K562 (cell line): Measurements from ENCODE around the gene LCNL1. TPM values are rescaled to one million over a fixed set of nuclear protein-coding genes. Genes with fewer than 3 reads are reported as not detected.
A peak's percentile ranks its signal among the peaks of the same experiment; 100 is the strongest.

Source experiments
- ATAC-seq: fragments of 200-7000 bp; cut with Tn5 transposase; 3 replicates; pipeline ENCODE4 v1.9.1; 2020; ENCODE audit warnings: moderate library complexity
- BruUV-seq: library from RNA; stranded (reverse); fragments of 400-500 nt; replicated peaks from 2 replicates; lab custom pipeline; 2021; lab: Mats Ljungman, UMichigan
- CTCF ChIA-PET: fragments of 300-600 bp; formaldehyde crosslinking; extraction: SDS; loops from one replicate; lab custom pipeline; 2021; ENCODE audit warnings: low intra/inter-chr PET ratio; lab: Yijun Ruan, JAX
- POLR2A ChIA-PET: fragments of 300-600, 350-650 bp; sonication (Branson Sonifier 250); formaldehyde crosslinking; extraction: SDS; loops from one replicate; lab custom pipeline; 2021; ENCODE audit warnings: antibody characterized with exemption, inconsistent platforms; lab: Yijun Ruan, JAX
- DNase-seq, 4 experiments: peaks; one replicate each; pipeline versions ENCODE4 v3.0.0 to v3.0.0-alpha.2; 2011 to 2018; ENCODE audit warnings: low spot score in 3 of 4, mixed read lengths in 3 of 4; ENCODE audit errors: extremely low read depth in 1 of 4
- FAIRE-seq: peaks from 2 replicates; lab custom pipeline; 2011; peaks lifted over from hg19 to GRCh38; lab: Jason Lieb, UNC
- H2AFZ ChIP-seq: 2 replicates; pipeline ENCODE4 v1.6.0; 2011; ENCODE audit warnings: low read depth, low read length, control low read depth, inconsistent platforms
- H3K27ac ChIP-seq: fragments of 200-600 bp; 3 replicates; pipeline ENCODE4 v1.8.0; 2011; ENCODE audit warnings: low read depth, mild to moderate bottlenecking, control low read depth, inconsistent platforms, low read length, moderate library complexity, mixed read lengths; ENCODE audit errors: extremely low read depth
- H3K27me3 ChIP-seq, 2 experiments: fragments of 300-600 bp in 1 of 2; 2 replicates in 1 of 2; 3 replicates in 1 of 2; pipeline versions ENCODE4 v1.6.0 to v1.8.0; 2011; ENCODE audit warnings: inconsistent platforms in 2 of 2, low read length in 2 of 2, mild to moderate bottlenecking in 1 of 2, mixed read lengths in 1 of 2, moderate library complexity in 1 of 2; ENCODE audit not compliant: control insufficient read depth in 2 of 2, insufficient read depth in 2 of 2
- H3K36me3 ChIP-seq: fragments of 300-600 bp; 3 replicates; pipeline ENCODE4 v1.8.0; 2011; ENCODE audit warnings: mild to moderate bottlenecking, low read length, inconsistent platforms; ENCODE audit not compliant: control insufficient read depth, insufficient read depth
- H3K4me1 ChIP-seq, 2 experiments: fragments of 200-600 bp in 1 of 2; replicated peaks in 1 of 2; 2 replicates in 1 of 2; 3 replicates in 1 of 2; pipeline versions ENCODE4 v1.5.1 to v1.8.0; 2011; ENCODE audit warnings: inconsistent platforms in 2 of 2, low read length in 2 of 2, mild to moderate bottlenecking in 1 of 2, mixed read lengths in 1 of 2, moderate library complexity in 1 of 2; ENCODE audit not compliant: control insufficient read depth in 2 of 2, insufficient read depth in 2 of 2
- H3K4me2 ChIP-seq: 2 replicates; pipeline ENCODE4 v1.6.1; 2011; ENCODE audit warnings: low read length, control low read depth, inconsistent platforms, mixed read lengths; ENCODE audit not compliant: insufficient read depth
- H3K4me3 ChIP-seq: fragments of 200-600 bp; sonication (generic), shearing (Covaris generic); 2 replicates; pipeline ENCODE4 v1.5.1; 2016; ENCODE audit warnings: control low read depth, inconsistent platforms
- H3K79me2 ChIP-seq: fragments of 200-600 bp; 3 replicates; pipeline ENCODE4 v1.8.0; 2011; ENCODE audit warnings: low read length, inconsistent platforms; ENCODE audit not compliant: control insufficient read depth, insufficient read depth
- H3K9ac ChIP-seq, 2 experiments: 2 replicates each; pipeline versions ENCODE4 v1.6.0 to v1.6.1; 2011; ENCODE audit warnings: low read depth in 2 of 2, low read length in 2 of 2, control low read depth in 1 of 2, inconsistent platforms in 1 of 2, mild to moderate bottlenecking in 1 of 2, mixed read lengths in 1 of 2; ENCODE audit not compliant: insufficient read depth in 1 of 2
- H3K9me1 ChIP-seq: one replicate; pipeline ENCODE4 v1.6.0; 2011; ENCODE audit warnings: inconsistent platforms, mild to moderate bottlenecking, low read length, moderate library complexity; ENCODE audit not compliant: control insufficient read depth, insufficient read depth
- H3K9me3 ChIP-seq: replicated peaks from 2 replicates; pipeline ENCODE4 v1.5.1; 2011; ENCODE audit warnings: low read depth, low read length, inconsistent platforms; ENCODE audit not compliant: control insufficient read depth, insufficient read depth
- H4K20me1 ChIP-seq: replicated peaks from 2 replicates; pipeline ENCODE4 v1.6.1; 2011; ENCODE audit warnings: low read length, inconsistent platforms, mixed read lengths; ENCODE audit not compliant: control insufficient read depth, insufficient read depth
- E2F8 ChIP-seq: fragments of 450-650 bp; IDR thresholded peaks from 2 replicates; pipeline ENCODE4 v1.7.1; 2018; ENCODE audit warnings: mild to moderate bottlenecking, low read depth; ENCODE audit not compliant: partially characterized antibody
- ELK1 ChIP-seq: sonication (generic); formaldehyde crosslinking; IDR thresholded peaks from 2 replicates; pipeline ENCODE4 v1.8.1; 2022; ENCODE audit warnings: missing genetic modification reagents
- FIP1L1 ChIP-seq: fragments of 200-400 bp; formaldehyde crosslinking; IDR thresholded peaks from 2 replicates; pipeline ENCODE4 v1.6.1; 2018; ENCODE audit warnings: mild to moderate bottlenecking, low read depth, low read length; ENCODE audit not compliant: poor library complexity, severe bottlenecking
- FOXM1 ChIP-seq, 2 experiments: fragments of 450-650 bp in 1 of 2; sonication (generic) in 1 of 2; formaldehyde crosslinking in 1 of 2; IDR thresholded peaks; 2 replicates each; pipeline versions ENCODE4 v1.6.1 to v1.9.0; 2017 to 2022; ENCODE audit warnings: low read depth in 2 of 2, mild to moderate bottlenecking in 2 of 2, missing genetic modification reagents in 1 of 2, moderate library complexity in 1 of 2
- HOXB6 ChIP-seq: fragments of 250-450 bp; sonication (Bioruptor Pico); IDR thresholded peaks from 2 replicates; pipeline ENCODE4 v1.5.1; 2022; ENCODE audit warnings: mild to moderate bottlenecking, borderline replicate concordance
- ILK ChIP-seq: fragments of 450-650 bp; IDR thresholded peaks from 2 replicates; pipeline ENCODE4 v1.6.1; 2016; ENCODE audit warnings: missing genetic modification characterization, low read depth, mild to moderate bottlenecking, missing compliant biosample characterization, moderate library complexity, borderline replicate concordance
- NCOR1 ChIP-seq: fragments of 450-650 bp; IDR thresholded peaks from 2 replicates; pipeline ENCODE4 v1.6.1; 2016; ENCODE audit warnings: mild to moderate bottlenecking, moderate library complexity
- NFE2 ChIP-seq: IDR thresholded peaks from 2 replicates; pipeline ENCODE4 v1.6.1; 2014; ENCODE audit warnings: antibody characterized with exemption, low read depth
- RBM17 ChIP-seq: fragments of 200-400 bp; formaldehyde crosslinking; IDR thresholded peaks from 2 replicates; pipeline ENCODE4 v1.6.1; 2017; ENCODE audit warnings: low read depth, mild to moderate bottlenecking, low read length, borderline replicate concordance
- RNF2 ChIP-seq: sonication (generic); IDR thresholded peaks from 2 replicates; pipeline ENCODE4 v1.6.1; 2016
- STAT6 ChIP-seq: sonication (generic); formaldehyde crosslinking; IDR thresholded peaks from 2 replicates; pipeline ENCODE4 v1.8.1; 2023; ENCODE audit warnings: mild to moderate bottlenecking, missing genetic modification reagents
- ZC3H8 ChIP-seq: fragments of 450-650 bp; IDR thresholded peaks from 2 replicates; pipeline ENCODE4 v1.6.1; 2017
- ZNF175 ChIP-seq: fragments of 200-800 bp; sonication (Bioruptor generic); IDR thresholded peaks from 2 replicates; pipeline ENCODE4 v1.6.1; 2016; ENCODE audit warnings: low read depth, mild to moderate bottlenecking, missing genetic modification characterization, missing compliant biosample characterization
- ZNF263 ChIP-seq: sonication (generic); formaldehyde crosslinking; IDR thresholded peaks from 2 replicates; pipeline ENCODE4 v1.8.0; 2022; ENCODE audit warnings: mild to moderate bottlenecking, missing genetic modification reagents, borderline replicate concordance
- ZNF41 ChIP-seq: fragments of 250-450 bp; sonication (Bioruptor Pico); conservative IDR thresholded peaks from 2 replicates; pipeline ENCODE4 v1.4.0; 2020; ENCODE audit warnings: mild to moderate bottlenecking
- ZNF57 ChIP-seq: fragments of 450-650 bp; formaldehyde crosslinking; IDR thresholded peaks from 2 replicates; pipeline ENCODE4 v1.4.0; 2020; ENCODE audit warnings: mild to moderate bottlenecking, moderate library complexity
- WGBS: fragments of 100-300 bp; shearing (Covaris generic); methylation state at CpG from one replicate; pipeline ENCODE4 v1.1.6; 2016; ENCODE audit warnings: low coverage, mixed read lengths; ENCODE audit not compliant: insufficient coverage; ENCODE audit errors: missing lambda C conversion rate; 5-methylcytosine and 5-hydroxymethylcytosine counted together
- in situ Hi-C: fragments of 300-500 bp; cut with MboI; formaldehyde crosslinking; loops from 4 replicates; pipeline ENCODE4 v1.15.0; 2018; ENCODE audit warnings: inconsistent platforms, mixed read lengths
- intact Hi-C: fragments of 100-400 bp; cut with micrococcal nuclease; formaldehyde crosslinking; loops from 2 replicates; pipeline ENCODE4 v1.14.2; 2022
- polyA plus RNA-seq, 8 experiments: library from polyadenylated mRNA; depleted of rRNA in 4 of 8; stranded (reverse) in 5 of 8; unstranded in 3 of 8; fragments of >200 nt; fragmentation: Nextera tagmentation in 2 of 8; fragmentation: Illumina TruSeq in 1 of 8; extraction: Ambion mirVana in 2 of 8; extraction: Trizol in 1 of 8; gene quantifications; 2 replicates each; pipeline versions ENCODE4 v1.2.1 to v1.2.3, GENCODE V29; 2011 to 2014; ENCODE audit warnings: inconsistent platforms in 1 of 8, missing spikeins in 1 of 8
- total RNA-seq, 7 experiments: library from RNA; depleted of rRNA in 6 of 7; stranded (reverse); fragments of >200 nt in 6 of 7; fragmentation: Illumina TruSeq in 2 of 7; extraction: Trizol in 2 of 7; gene quantifications; 2 replicates each; pipeline versions ENCODE4 v1.2.1 to v1.2.3, GENCODE V29; 2011 to 2021; ENCODE audit warnings: low replicate concordance in 1 of 7

Gene LCNL1
- total and polyA plus RNA-seq, 9 of the 15 experiments (the other 6 are each of a cell fraction or from before 2014, with no cell fraction given) = 0.04 to 0.16 (median 0.04) TPM; not detected in 4

GRCh38 chr9:136992819-136993369 is 10.1 kb downstream of the LCNL1 start:
- ATAC-seq (no peak), FAIRE-seq (no peak)
- TF ChIP-seq ZNF175 (CRISPR knock-in tag) (no peak), ELK1 (CRISPR knock-in tag) (no peak), ZNF263 (CRISPR knock-in tag) (peak; percentile 91), ZNF57 (CRISPR knock-in tag) (no peak), E2F8 (no peak), NCOR1 (no peak), FOXM1 (IDR thresholded peaks at IDR 0.05; ENCODE audit: low read depth) (no peak), FOXM1 (CRISPR knock-in tag; IDR thresholded peaks at IDR 0.05; ENCODE audit: low read depth) (no peak), HOXB6 (CRISPR knock-in tag) (no peak), ZC3H8 (no peak), RNF2 (no peak), ZNF41 (CRISPR knock-in tag) (no peak), ILK (tag) (no peak), RBM17 (no peak), FIP1L1 (peak; percentile 11), NFE2 (no peak), STAT6 (CRISPR knock-in tag) (0 out of 2 replicates have a peak, but pooled peaks have one; percentile 5)

More at GRCh38 chr9:136992819-136993369, 10.1 kb downstream of the LCNL1 start:
- H3K9me1 ChIP-seq = no peaks in the 10 kb centered on the region
- peak overlapping the region; percentile 79 to 97 for H3K9ac ChIP-seq
- WGBS = 6% methylated on average over 17 of the region's 18 CpGs
- no peak for DNase-seq
- H3K4me2 ChIP-seq = peak overlapping the region; percentile 83
- peaks cover 18% of the 10 kb centered on the region for H3K79me2 ChIP-seq
- peaks cover 30 to 69% of the 10 kb centered on the region in 2 experiments for H3K4me1 ChIP-seq
- H3K27me3 ChIP-seq = no peaks in the 10 kb centered on the region
- in situ Hi-C loops = no loop called here
- H3K9me3 ChIP-seq = peaks cover 6% of the 10 kb centered on the region
- ChIA-PET POLR2A (interaction anchor here (0.6 to 1.3 kb wide), 10 partner anchors 8 to 163 kb away, joined by 3 to 6 read pairs (median 4); no protein-coding TSS in a partner anchor), CTCF (no interaction called here)
- H3K36me3 ChIP-seq = peaks cover 22% of the 10 kb centered on the region; the same call in 1 of the 3 replicates
- no peaks in the 10 kb centered on the region for H4K20me1 ChIP-seq
- intact Hi-C loops = loop anchor here (5.0 kb wide), 1 partner anchor 46 kb away; the partner anchor contains the start of gene C8G
- H3K27ac ChIP-seq = peak overlapping the region; percentile 89
- peak overlapping the region; percentile 89; the same call in 1 of the 2 replicates for H2AFZ ChIP-seq
- no TSS peak for BruUV-seq
- peak overlapping the region; percentile 87 for H3K4me3 ChIP-seq
